Small intestine (tissue), 7 donors: ENCODE data around the gene ANKK1. TPM values are rescaled to one million over a fixed set of nuclear protein-coding genes. Genes with fewer than 3 reads are reported as not detected.

Experiments
- DNase-seq, 2 donors: peaks; one replicate each; pipeline versions ENCODE4 v3.0.0 to v3.0.0-alpha.2; 2013
- FAIRE-seq: peaks from 2 replicates; lab custom pipeline; 2012; peaks lifted over from hg19 to GRCh38; lab: Jason Lieb, UNC
- H3K27ac ChIP-seq, 3 donors: one replicate each; pipeline ENCODE4 v1.5.1; 2013; ENCODE audit warnings: low read length in 2 of 3, mild to moderate bottlenecking in 2 of 3, control low read depth in 1 of 3, inconsistent platforms in 1 of 3, low read depth in 1 of 3, moderate library complexity in 1 of 3
- H3K27me3 ChIP-seq, 3 donors: one replicate each; pipeline ENCODE4 v1.6.1; 2013; ENCODE audit warnings: low read length in 3 of 3, inconsistent platforms in 1 of 3; ENCODE audit not compliant: control insufficient read depth in 3 of 3, insufficient read depth in 3 of 3
- H3K36me3 ChIP-seq, 3 donors: one replicate each; pipeline ENCODE4 v1.6.1; 2013; ENCODE audit warnings: low read length in 3 of 3, inconsistent platforms in 1 of 3, low read depth in 1 of 3, mild to moderate bottlenecking in 1 of 3, moderate library complexity in 1 of 3; ENCODE audit not compliant: control insufficient read depth in 3 of 3, insufficient read depth in 2 of 3
- H3K4me1 ChIP-seq, 3 donors: one replicate each; pipeline ENCODE4 v1.6.1; 2013; ENCODE audit warnings: low read length in 2 of 3, inconsistent platforms in 1 of 3, low read depth in 1 of 3, mild to moderate bottlenecking in 1 of 3, moderate library complexity in 1 of 3; ENCODE audit not compliant: control insufficient read depth in 3 of 3, insufficient read depth in 2 of 3
- H3K4me3 ChIP-seq, 3 donors: one replicate each; pipeline ENCODE4 v1.5.1; 2013; ENCODE audit warnings: low read length in 3 of 3, control low read depth in 1 of 3, inconsistent platforms in 1 of 3, low read depth in 1 of 3, mild to moderate bottlenecking in 1 of 3, moderate library complexity in 1 of 3
- H3K9me3 ChIP-seq, 2 donors: one replicate each; pipeline ENCODE4 v1.6.1; 2013; ENCODE audit warnings: low read depth in 1 of 2, low read length in 1 of 2; ENCODE audit not compliant: control insufficient read depth in 2 of 2, insufficient read depth in 1 of 2
- WGBS, 3 donors: extraction: QIAGEN DNeasy Blood & Tissue Kit; methylation state at CpG; one replicate each; pipeline ENCODE4 v1.1.7; 2013; 5-methylcytosine and 5-hydroxymethylcytosine counted together
- polyA plus RNA-seq, 4 donors: library from polyadenylated mRNA; stranded (reverse) in 3 of 4; unstranded in 1 of 4; fragments of 200-250 nt in 3 of 4; fragments of 120-200 nt in 1 of 4; gene quantifications; one replicate each; pipeline versions ENCODE4 v1.2.1 to v1.2.3, GENCODE V29; 2013
- donor health status: healthy with polysubstance abuse.
- donor health status: control.
- donor health status: control.
- donor health status: Bipolar disorder and iron deficiency.
- donor health status: healthy.

The ANKK1 gene
- polyA plus RNA-seq, 4 donors: 0.18 to 0.30 (median 0.22) TPM; not detected in 1

- no peak for DNase-seq
- FAIRE-seq: no peak
- 72 to 90% (median 73%) methylated on average over 3 of the region's 3 CpGs for WGBS, 3 donors
- Histone ChIP-seq H3K27ac (no peak overlapping the region), H3K36me3 (no peaks in the 10 kb centered on the region), H3K4me3 (no peak overlapping the region), H3K27me3 (no peaks in the 10 kb centered on the region), H3K4me1 (no peaks in the 10 kb centered on the region), H3K9me3 (no peaks in the 10 kb centered on the region)
Measured at GRCh38 chr11:113407163-113407562, 19.6 kb downstream of the ANKK1 start.

DNA sequence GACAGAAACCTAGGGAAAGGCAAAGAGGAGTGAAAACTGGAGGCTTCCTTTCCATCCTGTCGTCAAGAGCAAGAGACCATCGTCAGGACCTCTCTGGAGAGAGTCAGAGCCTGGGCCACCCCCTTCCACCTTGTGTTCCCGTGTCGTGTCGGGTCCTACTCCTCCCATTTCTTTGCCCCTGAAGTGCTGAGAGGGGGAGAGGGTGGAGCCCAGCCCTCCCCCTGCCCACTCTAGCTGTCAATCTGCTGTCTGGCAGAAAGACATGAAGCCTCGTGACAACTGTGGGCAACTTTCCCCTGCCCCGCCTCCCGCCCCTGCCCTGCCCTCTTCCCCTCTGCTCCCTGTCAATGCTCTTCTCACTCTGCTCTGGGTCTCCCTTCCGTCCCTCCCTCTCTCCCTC is 20.6 kb downstream of the ANKK1 start:
- no peak overlapping the region for H3K27ac ChIP-seq
- H3K4me1 ChIP-seq: no peaks in the 10 kb centered on the region
- FAIRE-seq (no peak), DNase-seq (no peak)
- H3K27me3 ChIP-seq: no peaks in the 10 kb centered on the region
- WGBS, 3 donors: 25 to 60% (median 49%) methylated on average over 9 of the region's 9 CpGs
- H3K4me3 ChIP-seq: no peak overlapping the region
- H3K9me3 ChIP-seq: no peaks in the 10 kb centered on the region
- H3K36me3 ChIP-seq: no peaks in the 10 kb centered on the region

DNA sequence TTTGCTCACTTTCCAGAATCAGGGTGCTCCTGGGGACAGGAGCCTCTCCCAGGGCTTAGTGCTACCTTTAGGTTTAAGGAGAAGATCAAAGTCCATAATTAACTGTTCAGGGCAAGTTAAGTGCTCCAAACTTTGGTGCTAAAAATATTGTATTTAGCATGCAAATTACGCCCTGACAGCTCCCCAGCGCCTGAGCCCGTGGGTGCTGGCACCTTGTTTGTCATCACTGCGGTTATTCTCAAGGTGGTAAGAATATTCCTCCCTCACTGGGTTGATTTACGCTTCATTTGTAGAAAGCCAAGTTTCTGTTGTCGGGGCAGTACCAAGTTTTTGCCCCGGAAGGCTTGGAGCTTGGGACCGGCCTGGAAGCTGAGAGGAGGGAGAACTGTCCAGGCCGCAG is 21.3 kb downstream of the ANKK1 start:
- whole genome bisulfite sequencing, 3 donors: 86 to 88% (median 86%) methylated on average over 9 of the region's 9 CpGs
- Histone ChIP-seq H3K9me3 (no peaks in the 10 kb centered on the region), H3K4me1 (no peaks in the 10 kb centered on the region), H3K27me3 (no peaks in the 10 kb centered on the region), H3K36me3 (no peaks in the 10 kb centered on the region), H3K27ac (no peak overlapping the region), H3K4me3 (no peak overlapping the region)
- FAIRE-seq: no peak
- DNase-seq: no peak

- no peaks in the 10 kb centered on the region for H3K27me3 ChIP-seq
- DNase-seq (no peak), FAIRE-seq (no peak)
- H3K4me1 ChIP-seq: no peaks in the 10 kb centered on the region
- no peak overlapping the region for H3K4me3 ChIP-seq
- WGBS, 3 donors: 77 to 89% (median 81%) methylated on average over 3 of the region's 3 CpGs
- H3K27ac ChIP-seq: no peak overlapping the region
- no peaks in the 10 kb centered on the region for H3K36me3 ChIP-seq
- no peaks in the 10 kb centered on the region for H3K9me3 ChIP-seq
Measured at GRCh38 chr11:113409526-113409925, 21.9 kb downstream of the ANKK1 start.

GRCh38 chr11:113410414-113411135 is 23.0 kb downstream of the ANKK1 start:
- WGBS, 3 donors: 91% methylated on average over 21 of the region's 21 CpGs
- no peak for FAIRE-seq

GRCh38 chr11:113411536-113411935 is 24.0 kb downstream of the ANKK1 start:
- no peak overlapping the region for H3K27ac ChIP-seq
- H3K27me3 ChIP-seq: no peaks in the 10 kb centered on the region
- H3K4me1 ChIP-seq: no peaks in the 10 kb centered on the region
- H3K36me3 ChIP-seq: no peaks in the 10 kb centered on the region
- no peak overlapping the region for H3K4me3 ChIP-seq
- FAIRE-seq: no peak
- no peaks in the 10 kb centered on the region for H3K9me3 ChIP-seq
- WGBS, 3 donors: 79 to 86% (median 86%) methylated on average over 3 of the region's 3 CpGs
- no peak for DNase-seq

More at GRCh38 chr11:113410414-113411135, 23.0 kb downstream of the ANKK1 start:
- Histone ChIP-seq H3K27me3 (no peaks in the 10 kb centered on the region), H3K4me3 (no peak overlapping the region), H3K9me3 (no peaks in the 10 kb centered on the region), H3K4me1 (no peaks in the 10 kb centered on the region), H3K36me3 (no peaks in the 10 kb centered on the region), H3K27ac (no peak overlapping the region)
- DNase-seq: no peak

GRCh38 chr11:113412675-113413074 is 25.1 kb downstream of the ANKK1 start:
- H3K36me3 ChIP-seq: no peaks in the 10 kb centered on the region
- no peak for DNase-seq
- no peak overlapping the region for H3K27ac ChIP-seq
- FAIRE-seq: no peak
- H3K27me3 ChIP-seq: no peaks in the 10 kb centered on the region
- H3K4me3 ChIP-seq: no peak overlapping the region
- no peaks in the 10 kb centered on the region for H3K9me3 ChIP-seq
- 88 to 100% (median 91%) methylated on average over 5 to 9 of the region's 9 CpGs for WGBS, 3 donors
- H3K4me1 ChIP-seq: no peaks in the 10 kb centered on the region

- WGBS, 3 donors: 94 to 96% (median 94%) methylated on average over 16 of the region's 16 CpGs
- no peak for FAIRE-seq
- no peaks in the 10 kb centered on the region for H3K4me1 ChIP-seq
- H3K27me3 ChIP-seq: no peaks in the 10 kb centered on the region
- no peaks in the 10 kb centered on the region for H3K36me3 ChIP-seq
- no peak overlapping the region for H3K27ac ChIP-seq
- H3K4me3 ChIP-seq: no peak overlapping the region
- DNase-seq: no peak
- no peaks in the 10 kb centered on the region for H3K9me3 ChIP-seq
Measured at GRCh38 chr11:113415343-113415742, 27.8 kb downstream of the ANKK1 start.

DNA sequence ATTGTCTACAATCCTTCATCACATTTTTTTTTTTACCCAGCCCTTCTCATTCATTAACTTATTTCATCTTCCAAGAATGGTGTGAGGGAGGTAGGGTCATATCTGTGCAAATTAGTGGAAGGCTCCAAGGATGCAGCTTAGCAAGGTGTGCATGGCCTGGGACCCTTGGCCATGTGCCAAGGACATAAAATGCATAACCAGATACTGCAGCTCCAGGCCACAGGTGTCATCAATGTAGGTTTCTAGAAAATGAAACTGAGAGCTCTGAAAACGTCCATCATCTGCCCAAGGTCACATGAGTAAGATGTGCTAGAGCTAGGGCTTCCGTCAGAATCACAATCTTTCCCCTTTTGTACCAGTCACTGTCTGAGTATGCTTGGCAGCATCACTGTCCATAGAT is 29.8 kb downstream of the ANKK1 start:
- DNase-seq (no peak), FAIRE-seq (no peak)
- Histone ChIP-seq H3K4me1 (no peaks in the 10 kb centered on the region), H3K27me3 (no peaks in the 10 kb centered on the region), H3K9me3 (no peaks in the 10 kb centered on the region), H3K4me3 (no peak overlapping the region), H3K27ac (no peak overlapping the region), H3K36me3 (no peaks in the 10 kb centered on the region)
- 34 to 50% (median 41%) methylated on average over 2 of the region's 2 CpGs for WGBS, 3 donors
